HG03025 (cell line): ENCODE results near the gene SYT15B.
"Not testable (repeated sequence)": the region's sequence is repeated elsewhere in the genome, so short reads cannot be mapped to it uniquely, and the experiment has no call there.

Experiments
- ATAC-seq: cut with Tn5 transposase; IDR thresholded peaks from one replicate; pipeline ENCODE4 v1.9.1; 2021; ENCODE audit warnings: mild to moderate bottlenecking, moderate library complexity; ENCODE audit not compliant: unreplicated experiment, low FRiP score

SYT15B gene

GRCh38 chr10:47763554-47764175, at the start of gene SYT15B:
Gene SYT15B (minus strand): TSS chr10:47763592. CDS start chr10:47762640, 952 bp downstream.
- ATAC-seq: not testable (repeated sequence)

DNA sequence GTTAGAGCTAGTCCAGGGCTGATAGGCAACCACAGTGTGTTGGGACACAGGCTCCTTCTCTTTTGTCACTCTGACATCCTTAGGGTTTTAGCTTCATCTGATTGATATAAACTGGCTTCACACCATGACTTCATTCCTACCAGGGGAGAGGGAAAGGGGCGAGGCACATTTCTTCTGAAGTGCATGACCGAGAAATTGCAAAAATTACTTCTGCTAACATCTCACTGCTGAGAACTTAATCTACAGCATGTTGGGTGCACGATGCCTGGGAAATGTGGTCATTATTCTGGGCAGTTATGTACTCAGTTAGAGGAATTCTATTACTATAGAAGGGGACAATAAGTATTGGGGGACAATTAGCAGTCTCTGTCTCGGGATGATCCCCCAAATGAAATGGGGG, 16.2 kb upstream of the SYT15B start:
- not testable (repeated sequence) for ATAC-seq

DNA sequence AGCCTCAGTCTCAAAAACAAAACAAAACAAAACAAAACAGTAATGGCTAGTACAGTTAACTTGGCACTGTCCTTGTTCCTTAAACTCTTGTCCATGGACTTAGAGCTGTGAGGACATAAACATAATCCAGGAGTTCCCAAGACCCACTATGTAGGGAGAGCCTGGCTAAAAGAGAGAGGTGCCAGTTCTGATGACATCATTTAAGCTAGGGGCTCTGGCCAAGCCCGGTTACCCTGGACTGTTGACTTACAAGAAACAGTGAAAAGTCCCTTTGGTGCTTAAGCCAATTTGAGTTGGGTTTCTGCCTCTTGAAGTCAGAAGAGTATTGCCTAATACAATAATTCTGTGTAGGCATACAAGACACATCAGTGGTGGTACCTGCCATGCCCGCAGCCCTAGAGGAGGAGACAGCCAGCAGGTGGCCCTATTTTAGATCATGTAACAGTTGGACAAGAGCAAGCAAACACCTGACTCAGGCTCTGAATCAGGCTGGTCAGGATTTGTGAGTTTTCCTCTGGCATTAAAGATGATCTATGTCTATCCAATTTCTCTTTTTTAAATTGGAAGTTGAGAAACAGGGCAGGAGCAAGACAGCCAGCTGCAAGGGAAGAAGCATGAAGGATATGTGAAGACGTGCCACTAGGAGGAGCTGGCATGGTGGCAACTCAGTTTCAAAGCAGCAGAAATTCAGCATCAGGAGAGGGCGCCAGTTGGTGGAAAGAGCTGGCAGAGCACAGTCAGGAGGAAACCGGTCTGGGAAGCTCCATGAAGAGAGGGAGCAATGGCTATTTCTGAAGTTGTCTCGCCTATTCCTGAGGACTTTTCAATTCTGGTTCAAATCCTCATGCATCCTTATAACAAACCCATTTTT, 12.2 kb upstream of the SYT15B start:
- not testable (repeated sequence) for ATAC-seq

DNA sequence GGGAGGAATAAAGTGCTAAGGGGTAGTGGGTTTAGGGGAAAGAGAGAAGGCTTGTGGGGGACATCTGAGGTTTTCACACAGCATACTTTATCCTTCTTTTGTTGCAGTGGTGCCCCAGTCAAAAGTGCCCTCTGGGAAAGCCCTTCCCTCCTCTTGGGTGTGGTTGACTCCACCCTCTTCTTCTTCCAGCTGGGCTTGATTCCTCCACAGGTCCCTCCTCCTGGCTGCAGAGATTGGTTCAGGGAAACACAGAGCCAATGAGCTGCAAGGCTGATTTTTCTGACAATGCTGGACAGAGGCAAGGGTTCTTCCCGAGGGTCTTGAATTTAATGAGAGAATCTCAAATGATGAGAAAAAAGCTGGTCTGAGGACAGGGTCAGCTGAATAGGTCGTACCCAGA, 7.4 kb upstream of the SYT15B start:
- not testable (repeated sequence) for ATAC-seq

DNA sequence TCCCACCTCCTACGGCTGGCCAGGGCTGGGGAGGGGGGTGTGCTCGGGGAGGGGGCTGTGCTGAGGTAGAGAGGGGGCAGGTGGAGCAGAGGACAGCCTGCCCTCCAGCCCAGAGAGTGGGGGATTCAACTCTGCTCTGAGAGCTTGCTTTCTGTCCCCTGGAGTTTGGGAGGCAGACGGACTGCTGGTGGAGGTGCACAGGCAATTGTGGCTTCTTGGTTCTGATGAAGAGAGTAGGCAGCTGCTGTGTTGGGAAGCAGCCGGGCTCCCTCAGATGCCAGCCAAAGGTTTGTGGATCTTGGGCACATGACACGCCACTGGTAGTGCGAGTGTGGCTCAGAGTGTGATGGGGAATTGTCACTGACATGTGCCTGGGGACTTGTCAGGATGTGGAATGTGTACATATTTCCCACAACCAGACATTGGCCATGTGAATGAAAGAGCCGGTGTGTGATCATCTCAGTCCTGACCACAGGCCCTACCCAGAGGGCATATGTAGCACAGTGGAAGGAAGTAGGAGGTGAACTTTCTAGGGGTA, 5.3 kb upstream of the SYT15B start:
- ATAC-seq: not testable (repeated sequence)

GRCh38 chr10:47768085-47768484, 4.7 kb upstream of the SYT15B start:
- ATAC-seq: not testable (repeated sequence)

- not testable (repeated sequence) for ATAC-seq
Observed at GRCh38 chr10:47767236-47767635, 3.8 kb upstream of the SYT15B start.

- not testable (repeated sequence) for ATAC-seq
Observed at GRCh38 chr10:47765232-47765631, 1.8 kb upstream of the SYT15B start.

- ATAC-seq: not testable (repeated sequence)
Observed at GRCh38 chr10:47762674-47763553, 478 bp downstream of the SYT15B start.

GRCh38 chr10:47758855-47759254, 4.5 kb downstream of the SYT15B start:
- not testable (repeated sequence) for ATAC-seq

GRCh38 chr10:47756169-47756568, 7.2 kb downstream of the SYT15B start:
- ATAC-seq: not testable (repeated sequence)

- not testable (repeated sequence) for ATAC-seq
Observed at GRCh38 chr10:47753871-47754270, 9.5 kb downstream of the SYT15B start.

GRCh38 chr10:47753176-47753575, 10.2 kb downstream of the SYT15B start:
- not testable (repeated sequence) for ATAC-seq

GRCh38 chr10:47751821-47752220, 11.6 kb downstream of the SYT15B start:
- ATAC-seq: not testable (repeated sequence)

- not testable (repeated sequence) for ATAC-seq
Observed at GRCh38 chr10:47750360-47750759, 13.0 kb downstream of the SYT15B start.

DNA sequence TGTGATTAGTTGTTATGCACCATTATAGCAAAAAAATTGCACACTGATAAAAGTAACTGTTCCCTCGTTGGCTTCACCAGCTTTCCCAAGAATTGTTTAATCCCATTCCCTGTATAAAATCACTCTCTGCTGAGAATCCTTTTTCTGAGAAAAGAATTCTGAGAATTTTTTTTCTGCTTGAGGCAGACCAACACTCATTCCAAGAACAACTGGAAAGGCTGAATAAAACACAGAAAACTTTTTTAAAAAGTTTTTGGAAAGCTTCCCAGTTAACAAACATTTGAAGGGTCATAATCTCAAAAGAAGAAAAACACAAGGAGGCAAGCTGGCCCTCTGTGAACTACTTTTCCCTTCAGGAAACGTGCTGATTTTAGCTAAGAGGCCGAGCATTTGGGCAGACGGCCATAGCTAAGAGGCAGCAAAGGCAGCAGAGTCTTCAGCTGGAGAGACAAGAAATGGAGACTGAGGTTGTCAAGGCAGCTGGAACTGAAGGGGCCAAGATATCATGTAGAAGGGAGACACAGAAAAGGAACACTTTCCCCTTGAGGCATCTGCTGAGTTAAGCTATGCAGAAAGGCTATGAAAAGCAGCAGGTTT, 16.5 kb downstream of the SYT15B start:
- not testable (repeated sequence) for ATAC-seq

- not testable (repeated sequence) for ATAC-seq
Observed at GRCh38 chr10:47744881-47745280, 18.5 kb downstream of the SYT15B start.

GRCh38 chr10:47743611-47744550, 19.5 kb downstream of the SYT15B start:
- ATAC-seq: peak; percentile 79

DNA sequence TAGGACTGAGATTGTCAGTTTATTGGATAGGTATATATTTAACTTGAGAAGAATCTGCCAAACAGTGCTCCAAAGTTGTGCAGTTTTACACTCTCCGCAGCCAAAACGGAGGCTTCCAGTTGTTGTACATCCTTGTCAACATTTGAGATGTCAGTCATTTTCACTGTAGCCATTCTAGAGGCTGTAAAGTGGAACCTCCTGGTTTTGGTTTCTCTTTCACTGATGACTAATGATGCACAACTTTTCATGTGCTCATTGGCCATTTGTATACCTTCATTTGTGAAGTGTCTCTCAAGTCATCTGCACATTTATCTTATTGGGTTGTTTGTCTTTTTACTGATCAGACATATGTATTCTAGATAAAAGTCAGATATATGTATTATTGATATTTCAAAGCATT, 22.5 kb downstream of the SYT15B start:
- ATAC-seq: not testable (repeated sequence)
